Activated CD4-positive, CD25-positive, alpha-beta regulatory T cell treated with anti-CD3 and anti-CD28 coated beads, Interleukin-2, amount 50 U/mL, for 24 hours (primary cell): Measurements from ENCODE around the gene OR2K2.
"Not testable (repeated sequence)": the region's sequence is repeated elsewhere in the genome, so short reads cannot be mapped to it uniquely, and the experiment has no call there.

Source experiments
- ATAC-seq, 2 donors: fragments of 150-1000 bp; cut with Tn5 transposase; one replicate each; pipeline ENCODE4 v1.10.0; 2021; ENCODE audit warnings: mild to moderate bottlenecking in 1 of 2, moderate library complexity in 1 of 2

The OR2K2 gene

GRCh38 chr9:111297066-111297824 lies 32.8 kb downstream of the OR2K2 start:
- no peak for ATAC-seq

DNA sequence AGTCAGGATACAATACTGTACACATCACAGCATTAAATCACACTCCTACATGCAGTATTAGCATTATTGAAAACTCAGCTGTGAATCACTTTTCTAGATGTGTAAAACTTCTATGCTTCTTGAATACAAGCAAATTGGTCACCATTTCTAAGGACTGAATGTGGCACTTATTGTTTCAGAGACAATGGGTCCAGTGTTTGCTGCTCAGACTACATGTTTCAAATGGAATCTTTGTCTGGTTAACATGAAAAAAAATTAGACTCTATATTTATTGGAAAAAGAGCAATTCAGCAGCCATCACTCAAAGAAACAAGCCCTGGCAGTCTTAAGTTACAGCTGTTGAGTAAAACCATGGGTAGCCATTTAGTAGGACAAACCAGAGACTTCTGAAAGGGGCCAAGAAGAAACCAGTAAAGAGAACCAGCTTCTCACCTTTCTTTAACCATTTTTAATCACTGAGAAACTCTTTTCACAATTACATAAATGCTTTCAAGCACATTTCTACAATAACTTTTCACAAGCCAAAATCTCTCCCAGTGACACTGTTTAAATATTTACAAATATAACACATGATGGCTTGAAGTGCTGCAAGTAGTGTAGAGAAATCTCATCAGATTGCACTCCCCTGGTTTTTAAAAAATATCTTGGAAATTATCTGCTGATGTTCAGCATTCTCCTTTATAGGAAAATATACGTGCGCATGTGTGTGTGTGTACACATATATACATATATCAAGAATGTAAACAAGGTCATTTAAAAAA lies 35.2 kb downstream of the OR2K2 start:
- ATAC-seq: no peak

GRCh38 chr9:111287127-111287526 lies 42.9 kb downstream of the OR2K2 start:
- ATAC-seq: no peak

- ATAC-seq: no peak
These were observed 45.3 kb downstream of the OR2K2 start for GRCh38 chr9:111284703-111285102.

DNA sequence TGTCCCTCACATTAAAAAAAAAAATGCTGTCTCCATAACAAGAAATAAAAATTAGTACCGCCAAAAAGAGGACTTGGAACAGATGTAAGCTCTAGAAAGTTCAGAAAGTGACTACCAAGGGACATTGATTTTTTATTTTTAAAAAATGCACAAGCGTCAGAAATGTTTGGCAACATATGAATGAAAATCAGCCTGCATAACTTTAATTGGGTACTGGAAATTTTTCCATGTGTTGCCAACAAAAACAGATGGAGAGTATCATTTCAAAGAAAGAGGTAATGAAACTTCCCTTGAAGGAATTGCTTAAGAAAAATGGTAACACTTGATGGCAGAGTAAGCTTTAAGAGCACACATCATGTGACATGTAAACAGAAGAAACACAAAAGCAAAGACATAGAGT lies 47.2 kb downstream of the OR2K2 start:
- no peak for ATAC-seq

DNA sequence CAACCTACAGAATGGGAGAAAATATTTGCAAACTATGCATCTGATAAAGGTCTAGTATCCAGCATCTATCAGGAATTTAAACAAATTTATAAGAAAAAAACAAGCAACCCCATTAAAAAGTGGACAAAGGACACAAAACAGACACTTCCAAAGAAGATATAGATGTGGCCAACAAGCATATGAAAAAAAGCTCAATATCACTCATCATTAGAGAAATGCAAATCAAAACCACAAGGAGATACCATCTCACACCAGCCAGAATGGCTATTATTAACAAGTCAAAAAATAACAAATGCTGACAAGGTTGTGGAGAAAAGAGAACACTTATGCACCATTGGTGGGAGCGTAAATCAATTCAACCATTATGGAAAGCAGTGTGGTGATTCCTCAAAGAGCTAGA lies 49.2 kb downstream of the OR2K2 start:
- not testable (repeated sequence) for ATAC-seq
